Anterior cingulate cortex (tissue), 58 donors: ENCODE data around the gene SARDH.
"Not testable (repeated sequence)": the region's sequence is repeated elsewhere in the genome, so short reads cannot be mapped to it uniquely, and the experiment has no call there.

ENCODE experiments used
- DNase-seq, 58 donors: peaks; one replicate each; lab custom pipeline; 2025; lab: John Stamatoyannopoulos, UW

Gene SARDH

DNA sequence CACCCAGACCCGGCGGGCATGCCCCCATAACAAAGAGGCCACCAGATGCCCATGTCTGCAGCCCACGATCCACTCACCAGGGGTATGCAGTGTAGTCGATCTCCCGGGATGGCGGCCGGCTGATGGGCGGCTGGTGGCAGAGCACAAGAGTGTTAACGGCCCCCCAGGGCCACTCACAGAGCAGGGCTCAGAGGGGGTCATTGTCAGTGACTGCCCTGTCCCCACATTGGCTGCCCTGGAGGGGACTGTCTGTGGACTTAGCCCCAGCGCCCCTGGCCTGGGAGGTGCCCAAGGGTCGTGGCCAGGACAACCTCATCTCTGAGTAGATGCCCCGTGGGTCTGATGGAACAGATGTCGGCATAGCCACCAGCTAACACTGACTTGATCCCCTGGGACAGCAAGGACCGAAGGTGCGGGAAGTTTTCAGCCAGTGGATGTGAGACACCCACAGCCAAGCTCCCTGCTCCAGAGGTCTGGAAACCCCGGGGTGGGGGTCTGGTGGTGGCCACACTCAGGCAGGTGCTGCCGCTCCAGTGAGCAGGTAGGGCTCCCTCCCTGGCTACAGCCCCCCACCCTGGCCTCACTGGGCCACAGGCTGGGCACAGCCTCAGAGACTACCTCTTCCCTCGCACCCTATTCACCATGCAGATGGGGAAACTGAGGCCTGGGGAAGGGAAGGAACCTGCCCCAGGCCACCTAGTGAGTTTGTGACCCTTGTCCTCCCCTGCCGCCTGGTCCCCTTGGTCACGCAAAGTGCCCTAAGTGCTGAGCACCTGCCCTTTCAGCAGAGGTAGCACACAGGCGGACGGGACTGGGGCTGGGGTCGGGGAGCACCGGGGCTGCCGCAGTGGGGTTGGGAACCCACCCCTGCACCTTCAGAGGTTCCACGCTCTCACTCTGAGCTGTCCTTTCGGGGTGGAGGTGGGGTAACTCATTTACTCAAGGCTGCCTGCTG, 38.1 kb upstream of the SARDH start:
- DNase-seq: no peak

DNA sequence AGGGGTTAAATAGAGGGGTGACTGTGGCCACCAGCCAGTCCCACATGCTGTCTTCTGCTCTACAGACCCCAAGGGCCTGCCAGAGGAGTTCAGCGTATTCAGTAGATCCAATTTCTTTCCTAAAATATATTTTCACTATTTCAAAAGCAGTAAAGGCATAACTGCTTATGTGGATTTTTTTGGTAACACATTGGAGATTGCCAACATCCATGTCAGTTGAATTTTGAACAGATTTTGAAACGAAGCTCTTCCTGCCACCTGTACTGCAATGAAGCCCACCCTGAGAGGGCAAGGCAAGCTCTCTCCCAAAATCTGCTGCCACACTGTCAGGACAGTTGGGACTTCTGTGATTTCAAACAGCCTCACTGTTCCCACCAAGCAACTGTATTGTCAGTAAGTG, 37.1 kb upstream of the SARDH start:
- no peak for DNase-seq

DNA sequence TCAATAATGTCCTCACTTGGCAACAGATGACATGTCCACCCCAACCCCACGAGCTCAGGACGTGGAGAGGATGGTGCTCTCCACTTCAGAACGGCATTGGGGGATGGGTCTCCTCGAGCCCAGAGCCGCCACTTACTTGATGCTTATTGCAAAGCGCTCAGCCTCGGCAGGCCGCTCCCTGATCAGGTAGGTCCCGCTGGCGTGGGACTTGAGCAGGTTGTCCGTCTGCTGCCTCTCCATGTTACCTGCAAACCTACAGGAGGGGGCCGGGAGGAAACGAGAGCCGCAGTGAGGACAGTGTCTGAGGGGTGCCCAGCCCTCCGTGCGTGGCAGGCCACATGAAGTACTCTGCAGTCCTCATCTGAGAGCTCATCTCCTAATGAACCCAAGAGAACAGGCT, 36.6 kb upstream of the SARDH start:
- no peak for DNase-seq

DNA sequence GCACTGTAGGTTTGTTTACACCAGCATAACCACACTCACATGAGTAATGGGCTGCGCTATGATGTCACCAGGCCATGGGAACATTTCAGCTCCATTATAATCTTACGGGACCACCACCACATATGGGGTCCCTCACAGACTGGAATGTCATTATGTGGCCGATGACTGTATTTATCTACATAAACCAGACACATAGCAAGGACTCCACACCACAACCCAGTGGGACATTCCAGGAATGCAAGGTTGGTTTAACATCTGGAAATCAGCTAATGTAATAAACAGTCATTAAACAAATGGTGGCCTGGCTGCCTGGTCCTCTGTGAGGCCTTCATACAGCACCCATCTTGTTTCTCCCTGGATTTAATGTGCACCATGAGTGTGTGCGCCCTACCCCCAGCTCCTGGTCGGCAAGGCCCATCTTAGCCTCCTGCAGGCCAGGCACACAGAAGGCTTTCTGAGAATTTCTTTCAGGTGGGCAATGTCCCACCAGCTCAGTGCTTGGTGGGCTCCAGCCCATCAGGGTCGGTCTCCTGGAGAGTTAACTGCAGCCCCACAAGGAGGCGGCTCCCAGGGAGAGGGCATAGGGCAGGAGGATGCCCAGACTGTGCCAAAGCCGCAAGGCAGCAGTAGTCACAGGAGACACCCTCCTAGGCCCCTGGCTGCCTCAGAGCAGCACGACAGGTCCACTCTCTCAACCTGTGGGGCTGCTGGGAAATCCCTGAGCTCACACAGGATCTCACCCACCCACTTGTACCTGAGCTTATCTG, 35.9 kb upstream of the SARDH start:
- no peak for DNase-seq

DNA sequence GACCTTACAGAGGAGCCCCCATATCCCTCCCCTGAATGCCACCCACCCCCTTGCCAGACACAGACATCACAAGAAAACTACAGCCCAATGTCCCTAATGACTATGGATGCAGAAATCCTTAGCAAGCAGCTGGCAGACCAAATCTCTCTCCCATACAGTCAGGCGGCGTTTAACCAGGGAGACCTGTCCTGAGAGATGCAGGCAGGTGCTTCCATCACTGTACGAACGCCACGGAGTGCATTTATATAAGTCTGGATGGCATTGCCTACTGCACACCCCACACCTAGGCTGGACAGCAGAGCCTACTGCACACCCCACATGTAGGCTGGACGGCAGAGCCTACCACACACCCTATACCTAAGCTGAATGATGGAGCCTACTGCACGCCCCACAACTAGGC, 34.4 kb upstream of the SARDH start:
- DNase-seq: no peak

DNA sequence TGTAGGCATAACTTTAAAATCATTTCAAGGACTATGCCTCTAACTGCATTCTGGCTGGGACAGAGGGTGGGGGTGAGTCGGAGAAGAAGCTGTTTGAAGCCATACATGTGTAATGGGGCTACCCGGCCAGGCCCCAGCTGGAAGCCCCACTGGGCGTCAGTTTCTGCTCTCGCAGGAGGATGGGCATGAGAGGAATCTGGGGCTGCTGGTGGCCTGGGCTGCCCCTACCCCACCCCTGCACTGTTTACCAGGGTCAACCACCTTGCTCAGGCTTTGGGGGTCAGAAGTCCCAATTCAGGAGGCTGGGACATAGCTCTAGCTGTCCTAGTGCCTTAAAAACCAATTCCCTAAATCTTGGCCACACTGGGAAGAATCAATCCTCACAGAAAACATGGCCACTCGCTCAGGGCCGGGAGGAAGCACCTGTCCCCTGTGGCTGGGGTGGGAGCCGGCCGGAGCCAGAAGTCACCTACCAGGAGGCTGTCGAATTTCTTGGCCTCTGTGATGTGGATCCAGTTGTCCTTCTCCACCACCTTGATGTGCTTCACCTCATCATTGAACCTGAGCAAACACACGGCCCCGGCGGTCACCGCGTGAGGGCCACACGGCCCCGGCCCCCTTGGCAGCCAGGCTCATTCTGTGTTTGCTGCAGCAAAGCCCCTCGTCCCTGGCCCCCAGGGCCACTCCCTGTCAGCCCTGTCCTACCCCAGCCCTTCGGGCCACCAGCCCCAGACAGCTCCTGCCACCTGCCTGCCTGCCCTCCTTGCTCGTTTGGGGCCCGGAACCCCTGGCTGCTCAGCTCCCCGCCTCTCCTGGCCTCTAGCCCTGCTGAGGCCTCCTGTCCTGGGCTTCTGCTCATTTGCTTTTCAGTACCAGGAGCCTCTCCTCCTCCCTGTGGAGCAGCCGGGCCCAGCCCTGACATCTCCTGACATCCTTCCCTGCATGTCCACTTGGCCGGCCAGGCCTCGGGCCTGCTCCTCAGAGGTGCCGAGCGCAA, 33.6 kb upstream of the SARDH start:
- no peak for DNase-seq

DNA sequence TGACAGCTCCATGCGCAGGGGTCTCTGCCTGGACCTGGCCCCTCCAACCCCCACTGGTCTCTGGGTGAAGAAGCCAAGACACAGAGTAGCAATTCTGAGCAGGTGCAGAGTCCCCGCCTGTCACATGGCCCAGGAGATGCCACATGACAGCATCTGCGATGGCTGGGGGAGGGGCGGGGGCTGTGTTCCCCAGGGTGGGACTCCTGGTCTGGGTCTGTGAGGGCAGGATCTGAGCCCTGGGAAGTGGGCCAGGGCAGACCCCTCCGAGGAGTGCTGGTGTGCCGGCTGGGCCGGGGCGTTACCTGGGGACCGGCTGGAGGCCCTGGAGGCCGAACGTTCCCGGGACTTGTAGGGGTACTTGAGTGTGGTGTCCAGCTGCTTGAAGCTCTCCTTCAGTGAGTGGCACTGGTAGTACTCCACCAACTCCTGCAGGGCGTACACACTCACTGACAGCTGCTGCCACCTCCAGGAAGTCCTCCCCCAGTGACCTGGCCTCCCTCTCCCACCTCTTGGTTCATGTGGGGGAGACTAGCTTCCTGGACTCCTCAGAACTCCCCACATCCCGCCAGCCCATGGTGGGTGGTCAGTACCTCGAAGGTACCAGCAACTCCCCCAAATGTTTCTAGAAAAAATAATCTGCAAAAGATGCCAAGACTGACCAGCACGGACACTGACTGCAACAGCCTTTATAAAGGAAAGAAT, 32.1 kb upstream of the SARDH start:
- no peak for DNase-seq

DNA sequence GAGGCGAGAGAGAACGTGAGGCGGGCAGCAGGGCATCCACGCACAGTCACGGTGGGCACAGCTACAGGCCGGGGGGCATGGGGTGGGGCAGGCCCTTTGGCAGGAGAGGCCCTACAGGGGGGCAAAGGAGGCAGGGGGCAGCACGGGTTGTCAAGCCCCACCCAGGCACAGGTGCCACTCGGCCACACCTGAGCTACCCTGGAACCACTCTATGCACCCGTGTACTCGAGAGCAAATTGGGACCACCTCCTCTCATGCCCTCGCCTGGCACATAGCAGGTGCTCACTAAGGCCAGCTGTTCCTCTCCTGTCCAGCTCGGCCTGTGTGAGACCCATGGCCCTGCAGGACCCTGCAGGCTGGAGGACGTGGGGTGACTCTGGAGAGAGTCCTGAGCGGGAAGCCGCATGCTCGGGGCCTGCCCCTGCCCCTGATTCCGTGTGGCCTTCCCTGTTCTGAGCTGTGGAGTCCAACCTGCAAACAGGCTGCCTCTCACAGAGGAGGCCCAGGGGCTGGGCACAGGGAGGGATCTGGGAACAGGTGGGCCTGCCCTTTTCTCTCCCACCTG, 31.4 kb upstream of the SARDH start:
- no peak for DNase-seq

DNA sequence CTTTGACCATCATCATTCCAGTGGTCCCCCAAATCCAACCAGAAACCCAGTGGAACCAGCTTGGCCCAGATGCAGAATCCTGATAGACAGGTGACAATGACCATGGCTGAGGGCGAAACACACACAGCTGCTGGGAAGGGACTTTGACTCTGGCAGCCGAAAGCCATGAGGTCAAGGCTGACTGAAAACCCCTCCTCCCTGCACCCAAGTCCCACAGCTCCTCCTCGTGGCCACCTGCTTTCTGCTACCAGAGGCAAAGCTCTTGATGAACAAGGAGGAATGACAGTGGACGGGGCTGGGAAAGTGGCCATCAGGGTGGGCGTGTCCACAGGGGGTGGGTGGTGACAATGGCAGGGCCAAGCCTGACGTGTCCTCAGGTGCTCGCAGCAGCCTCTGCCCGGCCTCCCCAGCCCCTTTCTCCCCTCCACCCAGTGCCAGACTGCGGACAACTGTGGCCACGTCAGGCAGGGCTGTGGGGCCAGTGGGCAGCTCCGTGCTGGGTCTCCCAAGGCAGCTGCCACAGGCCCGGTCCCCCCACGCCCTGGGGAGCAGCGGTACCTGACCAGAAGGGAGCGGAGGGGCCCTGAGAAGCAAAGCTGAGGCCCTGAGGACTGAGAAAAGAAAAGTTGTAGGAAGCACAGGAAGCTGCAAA, 30.8 kb upstream of the SARDH start:
- DNase-seq: no peak

DNA sequence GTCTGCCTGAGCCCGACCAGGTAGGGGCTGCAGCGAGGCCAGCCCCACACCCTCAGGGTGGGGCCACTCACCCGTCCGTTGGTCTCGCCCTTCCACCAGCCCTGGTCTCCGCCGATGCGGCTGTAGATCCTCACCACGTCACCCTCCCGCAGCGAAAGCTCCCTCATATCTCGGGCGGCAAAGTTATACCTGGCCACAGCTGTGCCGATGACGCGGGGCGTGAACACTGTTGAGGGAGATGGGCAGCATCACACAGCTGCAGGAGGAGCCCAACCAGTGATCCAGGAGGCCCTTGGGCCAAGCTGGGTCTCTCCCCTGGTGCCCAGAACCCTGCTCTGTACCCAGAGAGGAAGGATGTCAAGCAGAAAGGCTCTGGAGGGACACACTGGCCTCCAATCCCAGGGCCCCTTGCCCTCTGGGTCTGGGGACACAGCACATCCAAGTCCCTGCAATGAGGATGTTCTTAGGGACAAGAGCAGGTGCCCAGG, 30.3 kb upstream of the SARDH start:
- DNase-seq: no peak

DNA sequence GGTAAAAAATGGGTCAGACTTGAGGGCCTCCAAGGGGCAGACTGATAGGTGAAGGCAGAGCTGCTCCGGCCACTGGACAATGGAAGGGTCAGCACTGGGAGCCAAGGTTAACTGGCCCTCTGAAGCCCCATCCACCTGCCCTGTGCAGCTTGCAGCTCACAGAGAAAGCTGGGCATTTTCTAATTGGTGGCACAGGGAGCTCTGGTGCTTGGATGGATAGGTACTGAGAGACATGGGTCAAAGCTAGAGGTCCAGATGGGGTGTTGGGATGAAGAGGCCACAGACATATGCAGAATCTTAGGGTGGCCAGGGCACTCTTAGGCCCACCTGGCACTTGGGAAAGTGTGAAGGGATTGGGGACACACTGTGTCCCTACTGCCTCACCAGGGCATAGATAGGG, 29.5 kb upstream of the SARDH start:
- DNase-seq: no peak

DNA sequence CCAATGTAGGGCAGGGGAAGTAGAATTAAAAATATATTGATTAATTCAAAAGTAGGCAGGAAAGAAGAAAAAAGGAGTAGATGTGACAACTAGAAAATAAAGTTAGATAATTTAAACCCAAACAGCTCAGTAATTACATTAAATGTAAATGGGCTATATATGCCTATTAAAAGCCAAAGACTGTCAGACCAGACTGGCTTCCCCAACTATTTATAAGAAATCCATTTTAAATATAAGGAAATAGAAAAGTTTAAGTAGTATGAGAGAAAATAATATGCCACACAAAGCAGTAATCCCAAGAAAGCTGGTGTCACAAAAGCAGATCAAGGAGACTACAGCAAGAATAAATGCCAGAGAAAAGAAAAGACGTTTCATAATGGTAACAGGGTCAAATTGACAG, 28.9 kb upstream of the SARDH start:
- DNase-seq: no peak

DNA sequence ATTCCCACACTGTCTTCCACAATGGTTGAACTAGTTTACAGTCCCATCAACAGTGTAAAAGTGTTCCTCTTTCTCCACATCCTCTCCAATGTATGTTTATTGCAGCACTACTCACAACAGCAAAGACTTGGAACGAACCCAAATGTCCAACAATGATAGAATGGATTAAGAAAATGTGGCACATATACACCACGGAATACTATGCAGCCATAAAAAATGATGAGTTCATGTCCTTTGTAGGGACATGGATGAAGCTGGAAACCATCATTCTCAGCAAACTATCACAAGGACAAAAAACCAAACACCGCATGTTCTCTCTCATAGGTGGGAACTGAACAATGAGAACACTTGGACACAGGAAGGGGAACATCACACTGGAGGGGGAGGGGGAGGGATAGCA, 28.1 kb upstream of the SARDH start:
- DNase-seq: not testable (repeated sequence)

DNA sequence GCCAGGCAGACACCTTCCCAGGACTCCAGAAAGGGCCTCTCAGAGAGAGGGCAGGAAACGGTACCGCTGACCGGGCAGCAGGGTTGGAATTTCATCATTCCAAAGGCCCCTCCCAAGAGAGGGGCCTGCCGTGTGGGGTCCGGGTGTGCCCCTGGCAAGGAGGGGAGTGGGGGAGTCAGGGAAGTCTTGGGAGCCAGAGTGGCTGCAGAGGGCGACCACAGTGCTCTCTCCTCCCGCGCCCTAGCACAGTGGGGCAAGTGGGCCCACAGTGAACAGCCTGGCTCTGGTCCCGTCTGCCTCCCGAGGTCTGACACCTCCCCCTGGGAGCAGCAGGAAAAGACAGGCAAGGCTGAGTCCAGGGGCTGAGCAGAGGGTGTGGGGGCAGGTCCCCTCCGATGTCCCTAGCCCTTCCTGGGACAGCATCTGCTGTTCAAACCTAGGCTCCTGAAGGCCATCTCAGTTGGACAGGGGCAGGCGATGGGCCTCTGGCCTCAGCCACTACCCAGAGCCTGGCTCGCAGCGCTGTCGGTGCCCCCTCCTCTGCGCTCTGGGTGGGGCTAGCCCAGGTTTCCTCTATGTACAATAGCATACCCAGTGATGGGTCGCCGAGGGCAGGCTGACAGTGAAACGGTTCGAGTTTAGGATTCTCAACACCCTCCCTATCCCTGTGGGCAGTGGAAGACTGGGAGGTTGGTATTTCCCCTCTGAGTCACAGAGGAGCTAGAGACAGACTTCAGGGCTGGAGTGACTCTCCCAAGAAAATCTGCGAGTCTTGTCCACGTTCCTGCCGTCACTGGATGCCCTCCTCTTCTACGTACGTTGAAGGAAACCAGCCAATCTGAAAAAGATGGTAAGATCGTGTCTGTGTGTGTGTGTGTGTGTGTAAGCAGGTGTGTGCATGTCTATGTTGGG, 25.4 kb upstream of the SARDH start:
- DNase-seq: no peak

DNA sequence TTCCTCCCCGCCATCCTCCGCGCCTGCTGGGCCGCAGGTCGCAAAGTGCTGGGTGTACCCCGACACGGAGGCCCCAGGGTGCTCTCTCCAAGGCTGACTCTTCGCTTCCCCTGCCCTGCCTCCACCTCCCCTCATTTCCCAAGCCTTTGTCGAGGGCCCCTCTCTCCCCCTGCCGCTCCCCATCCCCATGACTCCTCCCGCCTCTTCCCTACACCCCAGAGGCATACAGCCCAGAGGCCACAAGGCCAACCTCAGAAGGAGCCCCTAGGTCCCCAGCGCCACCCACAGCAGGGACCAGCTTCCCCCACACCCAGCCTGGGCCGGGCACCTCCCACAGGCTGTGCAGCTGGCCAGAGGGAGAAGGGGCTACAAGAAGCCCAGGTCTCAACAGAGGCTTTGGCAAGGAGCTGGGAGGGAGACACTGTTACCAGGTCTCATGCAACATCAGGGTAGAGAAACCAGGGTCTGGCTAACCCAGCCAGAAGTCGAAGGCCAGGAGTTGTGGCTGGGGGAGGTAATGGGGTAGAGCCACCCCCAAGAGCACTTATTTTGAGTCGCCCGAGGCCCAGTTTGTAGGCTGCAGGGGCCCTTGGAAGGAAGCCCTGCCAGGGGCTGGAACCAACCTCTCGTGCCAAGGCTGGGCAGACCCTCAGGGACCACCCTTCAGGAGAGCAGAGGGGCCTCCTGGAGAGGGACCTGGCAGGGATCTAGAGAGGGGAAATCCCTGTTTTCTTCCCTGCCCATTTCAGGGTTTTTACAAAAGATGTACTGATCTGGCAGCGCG, 24.5 kb upstream of the SARDH start:
- no peak for DNase-seq

DNA sequence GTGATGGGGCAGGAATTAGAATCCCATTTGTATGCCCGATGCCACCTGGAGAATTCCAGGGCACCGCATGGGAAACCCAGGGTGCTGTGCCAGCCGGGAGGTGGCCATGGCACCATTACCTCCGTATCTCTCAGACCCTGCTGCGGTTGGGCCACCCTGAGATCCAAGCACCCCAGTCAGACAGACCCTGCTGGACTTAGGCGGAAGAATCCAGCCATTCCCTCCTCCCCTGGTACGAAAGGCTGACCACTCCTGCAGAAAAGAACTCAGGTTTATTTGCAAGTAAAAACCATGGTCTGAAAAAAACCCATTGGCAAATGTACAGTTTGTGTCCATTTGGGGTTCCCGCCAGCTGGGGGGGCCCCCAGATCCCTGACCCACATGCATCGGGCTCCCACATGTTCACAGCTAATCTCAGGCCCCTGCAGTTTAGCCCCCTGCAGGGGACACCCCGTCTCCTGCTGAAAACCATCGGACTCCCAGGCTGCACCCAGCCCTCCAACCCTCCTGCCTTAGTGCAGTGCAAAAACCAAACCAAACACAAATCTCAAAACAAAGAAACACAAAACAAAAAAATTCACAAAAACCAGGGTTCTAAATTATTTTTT, 23.6 kb upstream of the SARDH start:
- no peak for DNase-seq
